ENCODE data around the gene USF2.

The USF2 gene

DNA sequence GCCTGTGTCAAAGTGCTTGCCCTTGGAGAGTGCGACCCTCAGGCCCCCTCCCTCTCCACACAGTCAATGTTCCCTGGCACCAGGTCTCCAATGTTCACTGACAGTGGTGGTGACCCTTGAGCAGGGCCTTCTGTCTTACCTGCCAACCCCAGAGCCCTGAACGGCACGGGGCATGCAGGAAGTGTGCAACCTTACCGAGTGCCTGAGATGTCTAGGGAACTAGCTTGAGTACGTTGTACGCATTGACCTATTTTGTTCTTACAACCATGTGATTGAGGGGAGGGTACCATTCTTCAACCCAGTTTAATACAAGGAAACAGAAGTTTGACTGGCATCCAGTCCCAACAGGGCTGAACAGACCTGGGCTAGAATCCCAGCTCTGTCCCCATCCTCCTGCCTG is 36.4 kb downstream of the USF2 start:
- Histone ChIP-seq H3K36me3 (ENCODE audit: control insufficient read depth in 1 of 2, insufficient read depth in 2 of 2, low read depth in 1 of 2, low read length in 2 of 2) (no peaks in the 10 kb centered on the region), H3K4me3 (ENCODE audit: insufficient read depth in 1 of 2, low read depth in 1 of 2, low read length in 2 of 2) (no peak overlapping the region), H3K14ac (ENCODE audit: low read length in 2 of 2) (no peak overlapping the region), H3K23ac (ENCODE audit: low read length in 2 of 2) (no peak overlapping the region), H3K4me1 (ENCODE audit: control insufficient read depth, insufficient read depth, low read depth, low read length) (no peaks in the 10 kb centered on the region), H2BK120ac (ENCODE audit: low read depth, low read length) (no peak overlapping the region), H3K18ac (ENCODE audit: low read depth in 1 of 2, low read length in 2 of 2) (no peak overlapping the region), H2BK15ac (ENCODE audit: low read depth, poor library complexity, severe bottlenecking) (no peak overlapping the region), H3K79me1 (replicated peaks; ENCODE audit: low read length, poor library complexity, severe bottlenecking) (no peaks in the 10 kb centered on the region), H4K8ac (ENCODE audit: low read length) (no peak overlapping the region), H3K9me3 (ENCODE audit: control insufficient read depth, low read length) (no peaks in the 10 kb centered on the region), H2AK5ac (ENCODE audit: low read length, severe bottlenecking) (no peak overlapping the region), H3K9ac (ENCODE audit: low read length) (no peak overlapping the region), H2BK5ac (ENCODE audit: low read depth, low read length, poor library complexity, severe bottlenecking) (no peak overlapping the region), H3K27me3 (ENCODE audit: control insufficient read depth in 1 of 2, insufficient read depth in 1 of 2, low read length in 2 of 2) (peaks cover 12 to 42% of the 10 kb centered on the region in 2 experiments), H2BK12ac (ENCODE audit: low read length in 2 of 2) (no peak overlapping the region), H2AFZ (ENCODE audit: low read depth, low read length) (no peak overlapping the region), H4K91ac (ENCODE audit: low read length) (no peak overlapping the region), H3K27ac (ENCODE audit: low read length, poor library complexity, severe bottlenecking) (no peak overlapping the region), H3K4ac (ENCODE audit: low read depth in 1 of 2, low read length in 2 of 2) (no peak overlapping the region), H3K4me2 (ENCODE audit: low read length, poor library complexity, severe bottlenecking) (no peak overlapping the region)
- DNase-seq = no peak
- WGBS = 91% methylated on average over 6 of the region's 6 CpGs

DNA sequence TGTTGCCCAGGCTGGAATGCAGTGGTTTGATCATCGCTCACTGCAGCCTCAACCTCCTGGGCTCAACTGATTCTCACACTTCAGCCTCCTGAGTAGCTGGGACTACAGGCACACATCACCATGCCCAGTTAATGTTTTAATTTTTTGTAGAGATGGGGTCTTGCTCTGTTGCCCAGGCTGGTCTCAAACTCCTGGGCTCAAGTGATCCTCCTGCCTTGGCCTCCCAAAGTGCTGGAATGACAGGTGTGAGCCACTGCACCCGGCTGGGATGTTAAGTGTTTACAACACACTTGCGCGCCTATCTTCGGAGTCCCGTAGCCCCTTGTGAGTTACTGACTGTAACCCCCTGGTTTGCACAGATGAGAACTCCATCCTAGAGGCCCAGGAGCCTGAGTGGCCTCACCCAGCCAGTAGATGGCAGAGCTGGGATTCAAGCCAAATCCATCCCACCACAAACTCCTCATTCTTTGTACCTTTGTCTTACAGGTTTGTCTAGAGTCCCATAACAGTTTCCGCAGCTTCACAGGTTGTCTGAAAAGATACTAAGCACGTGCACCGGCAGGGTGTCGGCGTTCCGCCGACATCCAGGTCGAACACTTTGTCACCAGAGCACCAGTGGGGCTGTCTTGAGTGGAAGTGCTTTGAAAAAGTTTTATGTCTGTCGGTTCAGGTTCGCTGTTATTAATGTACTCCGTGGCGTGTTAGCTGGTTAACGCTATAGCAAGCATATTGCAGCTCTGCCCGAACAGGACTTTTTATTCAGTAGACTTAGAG is 37.9 kb downstream of the USF2 start:
- no peaks in the 10 kb centered on the region for H3K79me1 ChIP-seq (replicated peaks; ENCODE audit: low read length, poor library complexity, severe bottlenecking)
- no peak overlapping the region for H2BK120ac ChIP-seq (ENCODE audit: low read depth, low read length)
- H3K4ac ChIP-seq (ENCODE audit: low read depth in 1 of 2, low read length in 2 of 2) = no peak overlapping the region
- H2AFZ ChIP-seq (ENCODE audit: low read depth, low read length) = no peak overlapping the region
- H3K27me3 ChIP-seq (ENCODE audit: control insufficient read depth in 1 of 2, insufficient read depth in 1 of 2, low read length in 2 of 2) = peaks cover 12 to 35% of the 10 kb centered on the region in 2 experiments
- H3K27ac ChIP-seq (ENCODE audit: low read length, poor library complexity, severe bottlenecking) = no peak overlapping the region
- H3K9me3 ChIP-seq (ENCODE audit: control insufficient read depth, low read length) = no peaks in the 10 kb centered on the region
- no peak for DNase-seq
- H3K14ac ChIP-seq (ENCODE audit: low read length in 2 of 2) = no peak overlapping the region
- no peak overlapping the region for H3K23ac ChIP-seq (ENCODE audit: low read length in 2 of 2)
- no peak overlapping the region for H2BK15ac ChIP-seq (ENCODE audit: low read depth, poor library complexity, severe bottlenecking)
- H2AK5ac ChIP-seq (ENCODE audit: low read length, severe bottlenecking) = no peak overlapping the region
- H2BK12ac ChIP-seq (ENCODE audit: low read length in 2 of 2) = no peak overlapping the region
- H3K4me1 ChIP-seq (ENCODE audit: control insufficient read depth, insufficient read depth, low read depth, low read length) = no peaks in the 10 kb centered on the region
- H4K8ac ChIP-seq (ENCODE audit: low read length) = no peak overlapping the region
- no peak overlapping the region for H3K4me3 ChIP-seq (ENCODE audit: insufficient read depth in 1 of 2, low read depth in 1 of 2, low read length in 2 of 2)
- no peak overlapping the region for H3K4me2 ChIP-seq (ENCODE audit: low read length, poor library complexity, severe bottlenecking)
- H3K18ac ChIP-seq (ENCODE audit: low read depth in 1 of 2, low read length in 2 of 2) = no peak overlapping the region
- H2BK5ac ChIP-seq (ENCODE audit: low read depth, low read length, poor library complexity, severe bottlenecking) = no peak overlapping the region
- no peak overlapping the region for H4K91ac ChIP-seq (ENCODE audit: low read length)
- 85% methylated on average over 20 of the region's 20 CpGs for WGBS
- no peaks in the 10 kb centered on the region for H3K36me3 ChIP-seq (ENCODE audit: control insufficient read depth in 1 of 2, insufficient read depth in 2 of 2, low read depth in 1 of 2, low read length in 2 of 2)
- H3K9ac ChIP-seq (ENCODE audit: low read length) = no peak overlapping the region

DNA sequence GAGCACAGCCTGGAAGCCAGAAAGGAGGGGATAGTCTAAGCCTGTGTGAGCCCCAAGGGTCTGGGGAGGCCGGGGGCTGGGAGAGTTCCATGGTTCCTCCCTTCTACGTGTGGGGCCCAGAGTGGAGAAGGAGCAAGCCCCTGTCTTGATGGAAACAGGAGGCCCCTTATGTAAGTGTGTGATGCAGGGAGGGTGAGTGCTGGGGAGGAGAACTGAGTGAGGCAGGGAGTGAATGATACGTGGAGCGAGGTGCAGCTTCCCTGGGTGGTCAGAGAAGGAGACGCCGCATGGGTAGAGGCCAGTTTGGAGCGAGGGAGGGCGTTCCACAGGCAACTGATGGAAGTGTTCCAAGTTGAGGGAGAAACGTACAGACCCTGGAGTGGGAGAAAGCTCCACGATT is 39.2 kb downstream of the USF2 start:
- Histone ChIP-seq H2AFZ (ENCODE audit: low read depth, low read length) (no peak overlapping the region), H3K4me3 (ENCODE audit: insufficient read depth in 1 of 2, low read depth in 1 of 2, low read length in 2 of 2) (no peak overlapping the region), H3K4me1 (ENCODE audit: control insufficient read depth, insufficient read depth, low read depth, low read length) (peaks cover 3% of the 10 kb centered on the region), H3K27me3 (ENCODE audit: control insufficient read depth in 1 of 2, insufficient read depth in 1 of 2, low read length in 2 of 2) (peaks cover 12 to 26% of the 10 kb centered on the region in 2 experiments), H3K27ac (ENCODE audit: low read length, poor library complexity, severe bottlenecking) (no peak overlapping the region), H3K4ac (ENCODE audit: low read depth in 1 of 2, low read length in 2 of 2) (no peak overlapping the region), H3K18ac (ENCODE audit: low read depth in 1 of 2, low read length in 2 of 2) (no peak overlapping the region), H3K14ac (ENCODE audit: low read length in 2 of 2) (no peak overlapping the region), H3K4me2 (ENCODE audit: low read length, poor library complexity, severe bottlenecking) (no peak overlapping the region), H4K91ac (ENCODE audit: low read length) (no peak overlapping the region), H4K8ac (ENCODE audit: low read length) (no peak overlapping the region), H2AK5ac (ENCODE audit: low read length, severe bottlenecking) (no peak overlapping the region), H3K79me1 (replicated peaks; ENCODE audit: low read length, poor library complexity, severe bottlenecking) (no peaks in the 10 kb centered on the region), H3K9me3 (ENCODE audit: control insufficient read depth, low read length) (no peaks in the 10 kb centered on the region), H2BK120ac (ENCODE audit: low read depth, low read length) (no peak overlapping the region), H3K23ac (ENCODE audit: low read length in 2 of 2) (no peak overlapping the region), H2BK12ac (ENCODE audit: low read length in 2 of 2) (no peak overlapping the region), H3K9ac (ENCODE audit: low read length) (no peak overlapping the region), H3K36me3 (ENCODE audit: control insufficient read depth in 1 of 2, insufficient read depth in 2 of 2, low read depth in 1 of 2, low read length in 2 of 2) (no peaks in the 10 kb centered on the region), H2BK5ac (ENCODE audit: low read depth, low read length, poor library complexity, severe bottlenecking) (no peak overlapping the region), H2BK15ac (ENCODE audit: low read depth, poor library complexity, severe bottlenecking) (no peak overlapping the region)
- no peak for DNase-seq
- 85% methylated on average over 10 of the region's 10 CpGs for WGBS

DNA sequence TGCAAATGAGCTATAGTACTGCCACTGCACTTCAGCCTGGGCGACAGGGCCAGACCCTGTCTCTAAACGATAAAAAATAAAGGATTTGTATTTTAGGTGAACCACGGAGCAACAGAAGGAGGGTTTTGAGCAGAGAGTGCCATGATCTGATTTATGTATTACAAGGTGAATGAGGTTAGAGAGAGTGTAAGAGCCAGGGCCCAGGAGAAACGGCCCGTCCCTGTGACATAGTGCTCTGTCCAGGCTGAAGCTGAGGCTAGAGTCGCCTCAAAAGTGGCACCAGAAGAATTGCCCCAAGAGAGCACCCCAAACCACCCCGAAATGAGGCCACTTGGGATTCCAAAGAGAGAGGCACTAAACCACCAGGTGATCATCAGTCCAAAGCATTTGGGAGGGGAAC is 40.1 kb downstream of the USF2 start:
- Histone ChIP-seq H2BK15ac (ENCODE audit: low read depth, poor library complexity, severe bottlenecking) (no peak overlapping the region), H2AFZ (ENCODE audit: low read depth, low read length) (no peak overlapping the region), H3K36me3 (ENCODE audit: control insufficient read depth in 1 of 2, insufficient read depth in 2 of 2, low read depth in 1 of 2, low read length in 2 of 2) (no peaks in the 10 kb centered on the region), H2BK120ac (ENCODE audit: low read depth, low read length) (no peak overlapping the region), H3K9ac (ENCODE audit: low read length) (no peak overlapping the region), H3K4me3 (ENCODE audit: insufficient read depth in 1 of 2, low read depth in 1 of 2, low read length in 2 of 2) (no peak overlapping the region), H3K4me2 (ENCODE audit: low read length, poor library complexity, severe bottlenecking) (no peak overlapping the region), H3K14ac (ENCODE audit: low read length in 2 of 2) (no peak overlapping the region), H3K4ac (ENCODE audit: low read depth in 1 of 2, low read length in 2 of 2) (no peak overlapping the region), H3K27me3 (ENCODE audit: control insufficient read depth in 1 of 2, insufficient read depth in 1 of 2, low read length in 2 of 2) (peaks cover 6 to 18% of the 10 kb centered on the region in 2 experiments), H3K9me3 (ENCODE audit: control insufficient read depth, low read length) (no peaks in the 10 kb centered on the region), H3K79me1 (replicated peaks; ENCODE audit: low read length, poor library complexity, severe bottlenecking) (no peaks in the 10 kb centered on the region), H3K27ac (ENCODE audit: low read length, poor library complexity, severe bottlenecking) (no peak overlapping the region), H2BK5ac (ENCODE audit: low read depth, low read length, poor library complexity, severe bottlenecking) (no peak overlapping the region), H3K18ac (ENCODE audit: low read depth in 1 of 2, low read length in 2 of 2) (no peak overlapping the region), H2AK5ac (ENCODE audit: low read length, severe bottlenecking) (no peak overlapping the region), H4K91ac (ENCODE audit: low read length) (no peak overlapping the region), H4K8ac (ENCODE audit: low read length) (no peak overlapping the region), H3K23ac (ENCODE audit: low read length in 2 of 2) (no peak overlapping the region), H2BK12ac (ENCODE audit: low read length in 2 of 2) (no peak overlapping the region), H3K4me1 (ENCODE audit: control insufficient read depth, insufficient read depth, low read depth, low read length) (peaks cover 3% of the 10 kb centered on the region)
- DNase-seq = no peak
- 63% methylated on average over 7 of the region's 7 CpGs for WGBS
